IMR-90 (cell line): ENCODE results near the gene PRSS50. TPM values are rescaled to one million over a fixed set of nuclear protein-coding genes. Genes with fewer than 3 reads are reported as not detected.

Source experiments
- ATAC-seq: fragments of 200-7000 bp; cut with Tn5 transposase; 2 replicates; pipeline ENCODE4 v1.9.1; 2020; ENCODE audit warnings: low read depth, mild to moderate bottlenecking, moderate library complexity
- BruUV-seq: library from RNA; stranded (reverse); fragments of 400-500 nt; replicated peaks from 2 replicates; lab custom pipeline; 2021; lab: Mats Ljungman, UMichigan
- CTCF ChIA-PET: fragments of 300-600 bp; formaldehyde crosslinking; extraction: SDS; loops from one replicate; lab custom pipeline; 2021; ENCODE audit warnings: antibody characterized with exemption; lab: Yijun Ruan, JAX
- POLR2A ChIA-PET: fragments of 300-600 bp; sonication (Branson Sonifier 250); formaldehyde crosslinking; loops from one replicate; lab custom pipeline; 2022; ENCODE audit warnings: antibody characterized with exemption; ENCODE audit not compliant: unreplicated experiment; lab: Charles Lee
- DNase-seq: peaks from one replicate; pipeline ENCODE4 v3.0.0; 2013
- H2AFZ ChIP-seq: replicated peaks from 2 replicates; pipeline ENCODE3; 2013; ENCODE audit warnings: low read length, mild to moderate bottlenecking; ENCODE audit not compliant: poor library complexity
- H2AK5ac ChIP-seq: 2 replicates; pipeline ENCODE4 v1.6.1; 2013; ENCODE audit warnings: low read depth, low read length, inconsistent platforms
- H2AK9ac ChIP-seq: replicated peaks from 2 replicates; pipeline ENCODE3; 2013; ENCODE audit warnings: mild to moderate bottlenecking, low read depth, low read length, moderate library complexity; ENCODE audit not compliant: poor library complexity
- H2BK120ac ChIP-seq: 2 replicates; pipeline ENCODE4 v1.6.1; 2013; ENCODE audit warnings: low read depth, low read length, inconsistent platforms
- H2BK15ac ChIP-seq: 3 replicates; pipeline ENCODE4 v1.6.1; 2013; ENCODE audit warnings: low read depth, low read length, inconsistent platforms
- H2BK20ac ChIP-seq: 2 replicates; pipeline ENCODE4 v1.6.1; 2013; ENCODE audit warnings: low read depth, mild to moderate bottlenecking, inconsistent platforms, low read length, moderate library complexity
- H2BK5ac ChIP-seq: 2 replicates; pipeline ENCODE4 v1.6.1; 2013; ENCODE audit warnings: mild to moderate bottlenecking, low read depth, low read length, inconsistent platforms; ENCODE audit not compliant: poor library complexity, severe bottlenecking
- H3K14ac ChIP-seq: replicated peaks from 2 replicates; pipeline ENCODE4 v1.6.1; 2013; ENCODE audit warnings: low read depth, low read length, inconsistent platforms
- H3K18ac ChIP-seq: 2 replicates; pipeline ENCODE4 v1.6.1; 2013; ENCODE audit warnings: low read depth, low read length, control low read depth
- H3K23ac ChIP-seq: 2 replicates; pipeline ENCODE4 v1.6.1; 2013; ENCODE audit warnings: low read depth, low read length, inconsistent platforms
- H3K27ac ChIP-seq: 2 replicates; pipeline ENCODE4 v1.5.1; 2013; ENCODE audit warnings: mild to moderate bottlenecking, control low read depth, low read length; ENCODE audit not compliant: insufficient read depth
- H3K27me3 ChIP-seq: 2 replicates; pipeline ENCODE4 v1.6.1; 2013; ENCODE audit warnings: low read length; ENCODE audit not compliant: control insufficient read depth, insufficient read depth
- H3K36me3 ChIP-seq: 2 replicates; pipeline ENCODE4 v1.6.1; 2013; ENCODE audit warnings: low read length, mixed read lengths; ENCODE audit not compliant: control insufficient read depth, insufficient read depth
- H3K4ac ChIP-seq: 2 replicates; pipeline ENCODE4 v1.6.1; 2013; ENCODE audit warnings: low read depth, low read length, inconsistent platforms
- H3K4me1 ChIP-seq: 2 replicates; pipeline ENCODE4 v1.6.1; 2013; ENCODE audit warnings: low read length, mixed read lengths; ENCODE audit not compliant: control insufficient read depth, insufficient read depth
- H3K4me2 ChIP-seq: 2 replicates; pipeline ENCODE4 v1.6.1; 2013; ENCODE audit warnings: low read depth, mild to moderate bottlenecking, control low read depth, low read length, moderate library complexity
- H3K4me3 ChIP-seq: 2 replicates; pipeline ENCODE4 v1.5.1; 2013; ENCODE audit warnings: low read depth, mild to moderate bottlenecking, control low read depth, low read length, moderate library complexity; ENCODE audit not compliant: insufficient read depth
- H3K56ac ChIP-seq: 2 replicates; pipeline ENCODE4 v1.6.1; 2013; ENCODE audit warnings: low read length, inconsistent platforms; ENCODE audit not compliant: insufficient read depth; ENCODE audit errors: extremely low read depth
- H3K79me1 ChIP-seq, 2 experiments: 2 replicates each; pipeline ENCODE4 v1.6.1; 2013; ENCODE audit warnings: low read length in 2 of 2, inconsistent platforms in 1 of 2, low read depth in 1 of 2
- H3K9ac ChIP-seq: 2 replicates; pipeline ENCODE4 v1.6.1; 2013; ENCODE audit warnings: low read depth, low read length, control low read depth
- H3K9me1 ChIP-seq: 2 replicates; pipeline ENCODE4 v1.6.1; 2013; ENCODE audit warnings: low read length, inconsistent platforms; ENCODE audit not compliant: insufficient read depth
- H3K9me3 ChIP-seq: 2 replicates; pipeline ENCODE4 v1.6.1; 2013; ENCODE audit warnings: low read length; ENCODE audit not compliant: control insufficient read depth, insufficient read depth
- H4K20me1 ChIP-seq: 2 replicates; pipeline ENCODE4 v1.6.1; 2013; ENCODE audit warnings: low read length, inconsistent platforms; ENCODE audit not compliant: insufficient read depth
- H4K5ac ChIP-seq: 2 replicates; pipeline ENCODE4 v1.6.1; 2013; ENCODE audit warnings: mild to moderate bottlenecking, low read depth, low read length, control low read depth
- H4K8ac ChIP-seq, 2 experiments: 2 replicates each; pipeline ENCODE4 v1.6.1; 2013; ENCODE audit warnings: low read depth in 2 of 2, low read length in 2 of 2, control low read depth in 1 of 2, inconsistent platforms in 1 of 2
- H4K91ac ChIP-seq: 2 replicates; pipeline ENCODE4 v1.6.1; 2013; ENCODE audit warnings: low read depth, low read length, inconsistent platforms; ENCODE audit not compliant: insufficient read depth
- BHLHE40 ChIP-seq: fragments of 150-350 bp; IDR thresholded peaks from 2 replicates; pipeline ENCODE4 v1.6.1; 2016; ENCODE audit warnings: mild to moderate bottlenecking, low read depth, low read length
- CEBPB ChIP-seq: IDR thresholded peaks from 2 replicates; pipeline ENCODE4 v1.6.1; 2012; ENCODE audit warnings: low read depth, low read length, improper control_type of control experiment
- MAFK ChIP-seq: IDR thresholded peaks from 2 replicates; pipeline ENCODE4 v1.6.1; 2012; ENCODE audit warnings: low read depth, low read length, improper control_type of control experiment
- MXI1 ChIP-seq: IDR thresholded peaks from 2 replicates; pipeline ENCODE4 v1.6.1; 2012; ENCODE audit warnings: low read depth, mild to moderate bottlenecking, low read length, moderate library complexity, borderline replicate concordance
- RAD21 ChIP-seq: IDR thresholded peaks from 2 replicates; pipeline ENCODE4 v1.6.1; 2012; ENCODE audit warnings: low read length, improper control_type of control experiment
- RCOR1 ChIP-seq: IDR thresholded peaks from 2 replicates; pipeline ENCODE4 v1.6.1; 2012; ENCODE audit warnings: mild to moderate bottlenecking, low read length, improper control_type of control experiment; ENCODE audit not compliant: insufficient replicate concordance
- USF2 ChIP-seq: fragments of 150-350 bp; IDR thresholded peaks from 2 replicates; pipeline ENCODE4 v1.6.1; 2017; ENCODE audit warnings: mild to moderate bottlenecking, antibody characterized with exemption, low read length, low read depth
- WGBS, 2 experiments: methylation state at CpG; one replicate each; pipeline versions ENCODE4 v1.1.5 to v1.1.7; 2013; ENCODE audit warnings: missing lambda C conversion rate in 2 of 2; ENCODE audit not compliant: insufficient read length in 1 of 2; ENCODE audit errors: extremely low coverage in 2 of 2; 5-methylcytosine and 5-hydroxymethylcytosine counted together
- dilution Hi-C: fragments of 300-500 bp; cut with HindIII; formaldehyde crosslinking; loops from one replicate; pipeline ENCODE4 v1.14.3; 2018; ENCODE audit warnings: low sequenced_read_pairs; ENCODE audit not compliant: unreplicated experiment
- in situ Hi-C: fragments of 300-500 bp; cut with MboI; formaldehyde crosslinking; loops from 3 replicates; pipeline ENCODE4 v1.14.3; 2019; ENCODE audit warnings: low sequenced_read_pairs, inconsistent platforms, mixed read lengths
- intact Hi-C: fragments of 100-400 bp; cut with micrococcal nuclease; formaldehyde crosslinking; loops from 2 replicates; pipeline ENCODE4 v1.10.0; 2022
- polyA plus RNA-seq, 3 experiments: library from polyadenylated mRNA; depleted of rRNA; stranded (reverse); fragments of >200 nt; gene quantifications; 2 replicates each; pipeline ENCODE4 v1.2.3, GENCODE V29; 2012; ENCODE audit warnings: low replicate concordance in 1 of 3
- total RNA-seq: library from RNA; depleted of rRNA; stranded (reverse); fragments of >200 nt; gene quantifications from 2 replicates; pipeline ENCODE4 v1.2.3, GENCODE V29; 2012

The PRSS50 gene
- total and polyA plus RNA-seq, 2 of the 4 experiments (the other 2 are of a cell fraction): not detected

GRCh38 chr3:46662771-46663551 is 54.7 kb downstream of the PRSS50 start:
- H3K9me3 ChIP-seq: no peaks in the 10 kb centered on the region
- in situ Hi-C loops: no loop called here
- peaks cover 3% of the 10 kb centered on the region; the same call in 1 of the 2 replicates for H3K27me3 ChIP-seq
- intact Hi-C loops: no loop called here
- peak overlapping the region; percentile 5; the same call in 1 of the 2 replicates for H4K5ac ChIP-seq
- H3K4me2 ChIP-seq: peak overlapping the region; percentile 47
- H3K79me1 ChIP-seq: no peaks in the 10 kb centered on the region
- H2BK5ac ChIP-seq: peak overlapping the region; percentile 19
- H3K56ac ChIP-seq: no peak overlapping the region
- peak overlapping the region; percentile 38; the same call in 1 of the 2 replicates for H3K18ac ChIP-seq
- H3K4me1 ChIP-seq: peaks cover 27% of the 10 kb centered on the region
- no peak overlapping the region for H3K23ac ChIP-seq
- no peaks in the 10 kb centered on the region; the same call in 1 of the 2 replicates for H3K9me1 ChIP-seq
- TF ChIP-seq RCOR1: peak; percentile 51
- TF ChIP-seq CEBPB: peak; percentile 89
- TF ChIP-seq BHLHE40: 0 out of 2 replicates have a peak, but pooled peaks have one; percentile 22
- TF ChIP-seq RAD21: no peak
- TF ChIP-seq USF2: peak; percentile 14; the same call in 1 of the 2 replicates
- TF ChIP-seq MAFK: no peak
- peak; percentile 84; the same call in 1 of the 2 replicates for TF ChIP-seq MXI1
- 4% methylated on average over 3 of the region's 17 CpGs; no CpG with 5 or more reads in 1 of the 2 experiments for WGBS, 2 experiments
- H3K27ac ChIP-seq: peak overlapping the region; percentile 27; the same call in 1 of the 2 replicates
- dilution Hi-C loops: no loop called here
- BruUV-seq: no TSS peak
- POLR2A ChIA-PET: no interaction called here
- DNase-seq: peak; percentile 69
- H2BK20ac ChIP-seq: peak overlapping the region; percentile 27
- H2AK5ac ChIP-seq: peak overlapping the region; percentile 5; the same call in 1 of the 2 replicates
- no peaks in the 10 kb centered on the region for H4K20me1 ChIP-seq
- no peak overlapping the region for H3K4me3 ChIP-seq
- no peak overlapping the region for H3K9ac ChIP-seq
- H3K4ac ChIP-seq: peak overlapping the region; percentile 40
- H2AFZ ChIP-seq: peak overlapping the region; percentile 55
- no peak overlapping the region for H2BK15ac ChIP-seq
- H3K36me3 ChIP-seq: no peaks in the 10 kb centered on the region
- H2AK9ac ChIP-seq: peak overlapping the region; percentile 33
- peak; percentile 38 for ATAC-seq
- peak overlapping the region; percentile 72; the same call in 1 of the 2 replicates for H2BK120ac ChIP-seq
- CTCF ChIA-PET: interaction anchor here (0.6 to 2.4 kb wide), 3 partner anchors 9 to 201 kb away, joined by 3 to 14 read pairs (median 3); no protein-coding TSS in a partner anchor
- H4K8ac ChIP-seq: peak overlapping the region in 1 of 2 experiments; percentile 64; a peak in 2 of 4 replicates
- H3K14ac ChIP-seq: peak overlapping the region; percentile 52
- peak overlapping the region; percentile 46 for H4K91ac ChIP-seq
